IMR-90 (cell line): ENCODE data around the gene ARHGEF3. TPM values are rescaled to one million over a fixed set of nuclear protein-coding genes. Genes with fewer than 3 reads are reported as not detected.

Source experiments
- ATAC-seq: fragments of 200-7000 bp; cut with Tn5 transposase; 2 replicates; pipeline ENCODE4 v1.9.1; 2020; ENCODE audit warnings: low read depth, mild to moderate bottlenecking, moderate library complexity
- BruUV-seq: library from RNA; stranded (reverse); fragments of 400-500 nt; replicated peaks from 2 replicates; lab custom pipeline; 2021; lab: Mats Ljungman, UMichigan
- CTCF ChIA-PET: fragments of 300-600 bp; formaldehyde crosslinking; extraction: SDS; loops from one replicate; lab custom pipeline; 2021; ENCODE audit warnings: antibody characterized with exemption; lab: Yijun Ruan, JAX
- POLR2A ChIA-PET: fragments of 300-600 bp; sonication (Branson Sonifier 250); formaldehyde crosslinking; loops from one replicate; lab custom pipeline; 2022; ENCODE audit warnings: antibody characterized with exemption; ENCODE audit not compliant: unreplicated experiment; lab: Charles Lee
- DNase-seq: peaks from one replicate; pipeline ENCODE4 v3.0.0; 2013
- H2AFZ ChIP-seq: replicated peaks from 2 replicates; pipeline ENCODE3; 2013; ENCODE audit warnings: low read length, mild to moderate bottlenecking; ENCODE audit not compliant: poor library complexity
- H2AK5ac ChIP-seq: 2 replicates; pipeline ENCODE4 v1.6.1; 2013; ENCODE audit warnings: low read depth, low read length, inconsistent platforms
- H2AK9ac ChIP-seq: replicated peaks from 2 replicates; pipeline ENCODE3; 2013; ENCODE audit warnings: mild to moderate bottlenecking, low read depth, low read length, moderate library complexity; ENCODE audit not compliant: poor library complexity
- H2BK120ac ChIP-seq: 2 replicates; pipeline ENCODE4 v1.6.1; 2013; ENCODE audit warnings: low read depth, low read length, inconsistent platforms
- H2BK15ac ChIP-seq: 3 replicates; pipeline ENCODE4 v1.6.1; 2013; ENCODE audit warnings: low read depth, low read length, inconsistent platforms
- H2BK20ac ChIP-seq: 2 replicates; pipeline ENCODE4 v1.6.1; 2013; ENCODE audit warnings: low read depth, mild to moderate bottlenecking, inconsistent platforms, low read length, moderate library complexity
- H2BK5ac ChIP-seq: 2 replicates; pipeline ENCODE4 v1.6.1; 2013; ENCODE audit warnings: mild to moderate bottlenecking, low read depth, low read length, inconsistent platforms; ENCODE audit not compliant: poor library complexity, severe bottlenecking
- H3K14ac ChIP-seq: replicated peaks from 2 replicates; pipeline ENCODE4 v1.6.1; 2013; ENCODE audit warnings: low read depth, low read length, inconsistent platforms
- H3K18ac ChIP-seq: 2 replicates; pipeline ENCODE4 v1.6.1; 2013; ENCODE audit warnings: low read depth, low read length, control low read depth
- H3K23ac ChIP-seq: 2 replicates; pipeline ENCODE4 v1.6.1; 2013; ENCODE audit warnings: low read depth, low read length, inconsistent platforms
- H3K27ac ChIP-seq: 2 replicates; pipeline ENCODE4 v1.5.1; 2013; ENCODE audit warnings: mild to moderate bottlenecking, control low read depth, low read length; ENCODE audit not compliant: insufficient read depth
- H3K27me3 ChIP-seq: 2 replicates; pipeline ENCODE4 v1.6.1; 2013; ENCODE audit warnings: low read length; ENCODE audit not compliant: control insufficient read depth, insufficient read depth
- H3K36me3 ChIP-seq: 2 replicates; pipeline ENCODE4 v1.6.1; 2013; ENCODE audit warnings: low read length, mixed read lengths; ENCODE audit not compliant: control insufficient read depth, insufficient read depth
- H3K4ac ChIP-seq: 2 replicates; pipeline ENCODE4 v1.6.1; 2013; ENCODE audit warnings: low read depth, low read length, inconsistent platforms
- H3K4me1 ChIP-seq: 2 replicates; pipeline ENCODE4 v1.6.1; 2013; ENCODE audit warnings: low read length, mixed read lengths; ENCODE audit not compliant: control insufficient read depth, insufficient read depth
- H3K4me2 ChIP-seq: 2 replicates; pipeline ENCODE4 v1.6.1; 2013; ENCODE audit warnings: low read depth, mild to moderate bottlenecking, control low read depth, low read length, moderate library complexity
- H3K4me3 ChIP-seq: 2 replicates; pipeline ENCODE4 v1.5.1; 2013; ENCODE audit warnings: low read depth, mild to moderate bottlenecking, control low read depth, low read length, moderate library complexity; ENCODE audit not compliant: insufficient read depth
- H3K56ac ChIP-seq: 2 replicates; pipeline ENCODE4 v1.6.1; 2013; ENCODE audit warnings: low read length, inconsistent platforms; ENCODE audit not compliant: insufficient read depth; ENCODE audit errors: extremely low read depth
- H3K79me1 ChIP-seq, 2 experiments: 2 replicates each; pipeline ENCODE4 v1.6.1; 2013; ENCODE audit warnings: low read length in 2 of 2, inconsistent platforms in 1 of 2, low read depth in 1 of 2
- H3K9ac ChIP-seq: 2 replicates; pipeline ENCODE4 v1.6.1; 2013; ENCODE audit warnings: low read depth, low read length, control low read depth
- H3K9me1 ChIP-seq: 2 replicates; pipeline ENCODE4 v1.6.1; 2013; ENCODE audit warnings: low read length, inconsistent platforms; ENCODE audit not compliant: insufficient read depth
- H3K9me3 ChIP-seq: 2 replicates; pipeline ENCODE4 v1.6.1; 2013; ENCODE audit warnings: low read length; ENCODE audit not compliant: control insufficient read depth, insufficient read depth
- H4K20me1 ChIP-seq: 2 replicates; pipeline ENCODE4 v1.6.1; 2013; ENCODE audit warnings: low read length, inconsistent platforms; ENCODE audit not compliant: insufficient read depth
- H4K5ac ChIP-seq: 2 replicates; pipeline ENCODE4 v1.6.1; 2013; ENCODE audit warnings: mild to moderate bottlenecking, low read depth, low read length, control low read depth
- H4K8ac ChIP-seq, 2 experiments: 2 replicates each; pipeline ENCODE4 v1.6.1; 2013; ENCODE audit warnings: low read depth in 2 of 2, low read length in 2 of 2, control low read depth in 1 of 2, inconsistent platforms in 1 of 2
- H4K91ac ChIP-seq: 2 replicates; pipeline ENCODE4 v1.6.1; 2013; ENCODE audit warnings: low read depth, low read length, inconsistent platforms; ENCODE audit not compliant: insufficient read depth
- CEBPB ChIP-seq: IDR thresholded peaks from 2 replicates; pipeline ENCODE4 v1.6.1; 2012; ENCODE audit warnings: low read depth, low read length, improper control_type of control experiment
- ELK1 ChIP-seq: fragments of 150-350 bp; IDR thresholded peaks from 2 replicates; pipeline ENCODE4 v1.6.1; 2016; ENCODE audit warnings: low read depth, mild to moderate bottlenecking, low read length, moderate library complexity, borderline replicate concordance
- FOS ChIP-seq: fragments of 150-350 bp; IDR thresholded peaks from 2 replicates; pipeline ENCODE4 v1.6.1; 2016; ENCODE audit warnings: low read depth, low read length
- MXI1 ChIP-seq: IDR thresholded peaks from 2 replicates; pipeline ENCODE4 v1.6.1; 2012; ENCODE audit warnings: low read depth, mild to moderate bottlenecking, low read length, moderate library complexity, borderline replicate concordance
- POLR2A ChIP-seq: IDR thresholded peaks from 2 replicates; pipeline ENCODE4 v1.6.1; 2012; ENCODE audit warnings: mild to moderate bottlenecking, low read depth, low read length
- SMC3 ChIP-seq: fragments of 150-350 bp; IDR thresholded peaks from 2 replicates; pipeline ENCODE4 v1.6.1; 2016; ENCODE audit warnings: low read depth, mild to moderate bottlenecking, antibody characterized with exemption, low read length, moderate library complexity
- USF2 ChIP-seq: fragments of 150-350 bp; IDR thresholded peaks from 2 replicates; pipeline ENCODE4 v1.6.1; 2017; ENCODE audit warnings: mild to moderate bottlenecking, antibody characterized with exemption, low read length, low read depth
- WGBS, 2 experiments: methylation state at CpG; one replicate each; pipeline versions ENCODE4 v1.1.5 to v1.1.7; 2013; ENCODE audit warnings: missing lambda C conversion rate in 2 of 2; ENCODE audit not compliant: insufficient read length in 1 of 2; ENCODE audit errors: extremely low coverage in 2 of 2; 5-methylcytosine and 5-hydroxymethylcytosine counted together
- dilution Hi-C: fragments of 300-500 bp; cut with HindIII; formaldehyde crosslinking; loops from one replicate; pipeline ENCODE4 v1.14.3; 2018; ENCODE audit warnings: low sequenced_read_pairs; ENCODE audit not compliant: unreplicated experiment
- in situ Hi-C: fragments of 300-500 bp; cut with MboI; formaldehyde crosslinking; loops from 3 replicates; pipeline ENCODE4 v1.14.3; 2019; ENCODE audit warnings: low sequenced_read_pairs, inconsistent platforms, mixed read lengths
- intact Hi-C: fragments of 100-400 bp; cut with micrococcal nuclease; formaldehyde crosslinking; loops from 2 replicates; pipeline ENCODE4 v1.10.0; 2022
- polyA plus RNA-seq, 3 experiments: library from polyadenylated mRNA; depleted of rRNA; stranded (reverse); fragments of >200 nt; gene quantifications; 2 replicates each; pipeline ENCODE4 v1.2.3, GENCODE V29; 2012; ENCODE audit warnings: low replicate concordance in 1 of 3
- total RNA-seq: library from RNA; depleted of rRNA; stranded (reverse); fragments of >200 nt; gene quantifications from 2 replicates; pipeline ENCODE4 v1.2.3, GENCODE V29; 2012

ARHGEF3 gene
- total and polyA plus RNA-seq, 2 of the 4 experiments (the other 2 are of a cell fraction): 2.1 to 2.3 TPM

GRCh38 chr3:56845505-56845904 lies 43.8 kb upstream of the ARHGEF3 start:
- H3K27ac ChIP-seq: no peak overlapping the region
- in situ Hi-C loops (no loop called here), intact Hi-C loops (no loop called here), dilution Hi-C loops (no loop called here)
- no peak overlapping the region for H4K8ac ChIP-seq
- no peaks in the 10 kb centered on the region for H4K20me1 ChIP-seq
- no peak overlapping the region for H3K4me3 ChIP-seq
- H4K91ac ChIP-seq: no peak overlapping the region
- no peak overlapping the region for H3K4ac ChIP-seq
- peaks cover 3% of the 10 kb centered on the region; the same call in 1 of the 2 replicates for H3K9me3 ChIP-seq
- H2AFZ ChIP-seq: no peak overlapping the region
- H3K36me3 ChIP-seq: no peaks in the 10 kb centered on the region
- POLR2A ChIA-PET: no interaction called here
- H2AK9ac ChIP-seq: no peak overlapping the region
- H3K9me1 ChIP-seq: no peaks in the 10 kb centered on the region
- no peaks in the 10 kb centered on the region for H3K27me3 ChIP-seq
- no peak overlapping the region for H3K23ac ChIP-seq
- ATAC-seq (peak; percentile 29; the same call in 1 of the 2 replicates), DNase-seq (no peak)
- no peak for TF ChIP-seq USF2
- no peak for TF ChIP-seq ELK1
- no peak for TF ChIP-seq CEBPB
- no peak for TF ChIP-seq FOS
- TF ChIP-seq MXI1: no peak
- no peak for TF ChIP-seq SMC3
- TF ChIP-seq POLR2A: no peak
- no CpG with 5 or more reads among the region's 2 CpGs for WGBS, 2 experiments
- no peak overlapping the region for H2BK120ac ChIP-seq
- no peak overlapping the region for H2BK15ac ChIP-seq
- no peak overlapping the region for H2BK5ac ChIP-seq
- H3K79me1 ChIP-seq: no peaks in the 10 kb centered on the region
- no TSS peak for BruUV-seq
- H4K5ac ChIP-seq: no peak overlapping the region
- CTCF ChIA-PET: no interaction called here
- H3K4me2 ChIP-seq: no peak overlapping the region
- H3K9ac ChIP-seq: no peak overlapping the region
- H3K14ac ChIP-seq: no peak overlapping the region
- H3K4me1 ChIP-seq: peaks cover 4% of the 10 kb centered on the region; the same call in 1 of the 2 replicates
- H3K56ac ChIP-seq: no peak overlapping the region
- H3K18ac ChIP-seq: no peak overlapping the region
- no peak overlapping the region for H2AK5ac ChIP-seq
- no peak overlapping the region; the same call in 1 of the 2 replicates for H2BK20ac ChIP-seq
